ELF-1 (cell line): ENCODE results near the gene COPS7A.

ENCODE experiments used
- DNase-seq: peaks from one replicate; pipeline ENCODE4 v3.0.0-alpha.2; 2016; ENCODE audit warnings: low read depth, low spot score

Gene COPS7A

GRCh38 chr12:6750506-6750905, 26.7 kb downstream of the COPS7A start:
- DNase-seq, result no peak

- DNase-seq, result no peak
Observed at GRCh38 chr12:6751767-6752166, 27.9 kb downstream of the COPS7A start.

- no peak for DNase-seq
Observed at GRCh38 chr12:6752167-6752920, 28.5 kb downstream of the COPS7A start.

- DNase-seq, result peak; percentile 100
Observed at GRCh38 chr12:6752921-6753771, 29.3 kb downstream of the COPS7A start, which contains the start of gene MLF2. Gene MLF2 (minus strand): TSS chr12:6753141. CDS start chr12:6752334, 807 bp downstream.

- no peak for DNase-seq
Observed at GRCh38 chr12:6753772-6754356, 30.0 kb downstream of the COPS7A start.

- no peak for DNase-seq
Observed at GRCh38 chr12:6754411-6754810, 30.6 kb downstream of the COPS7A start.

GRCh38 chr12:6757028-6757690, 33.3 kb downstream of the COPS7A start:
- no peak for DNase-seq

GRCh38 chr12:6758506-6759095, 34.8 kb downstream of the COPS7A start:
- DNase-seq, result no peak

- DNase-seq, result no peak
Observed at GRCh38 chr12:6759741-6760140, 35.9 kb downstream of the COPS7A start.

GRCh38 chr12:6763380-6763779, 39.5 kb downstream of the COPS7A start:
- no peak for DNase-seq

GRCh38 chr12:6764011-6764828, 40.4 kb downstream of the COPS7A start:
- DNase-seq, result peak; percentile 99

- peak; percentile 37 for DNase-seq
Observed at GRCh38 chr12:6765048-6765633, 41.3 kb downstream of the COPS7A start.

- DNase-seq, result peak; percentile 83
Observed at GRCh38 chr12:6765634-6766581, 42.1 kb downstream of the COPS7A start, which contains the start of gene PTMS. Gene PTMS (plus strand): TSS chr12:6766363. CDS start chr12:6766706, 343 bp downstream.

- peak; percentile 68 for DNase-seq
Observed at GRCh38 chr12:6766651-6767349, 43.0 kb downstream of the COPS7A start.

- no peak for DNase-seq
Observed at GRCh38 chr12:6767353-6768319, 43.8 kb downstream of the COPS7A start.

- DNase-seq, result peak; percentile 45
Observed at GRCh38 chr12:6768437-6768914, 44.6 kb downstream of the COPS7A start.

GRCh38 chr12:6768990-6769389, 45.1 kb downstream of the COPS7A start:
- peak; percentile 67 for DNase-seq
